ENCODE results near the gene DDX31. TPM values are rescaled to one million over a fixed set of nuclear protein-coding genes. Genes with fewer than 3 reads are reported as not detected.
A peak's percentile ranks its signal among the peaks of the same experiment; 100 is the strongest.

Gene DDX31
- total and polyA plus RNA-seq, 9 of the 15 experiments (the other 6 are each of a cell fraction or from before 2014, with no cell fraction given): 11.9 to 24.6 (median 22.2) TPM

GRCh38 chr9:132681561-132681960 is 11.8 kb upstream of the DDX31 start (continued):
- TF ChIP-seq RERE (CRISPR knock-in tag; IDR thresholded peaks at IDR 0.05; ENCODE audit: borderline replicate concordance) (no peak), OTX1 (CRISPR knock-in tag; IDR thresholded peaks at IDR 0.05) (no peak), CBX3 (IDR thresholded peaks at IDR 0.05; ENCODE audit: borderline replicate concordance in 1 of 2, low read length in 2 of 2) (no peak)

- H3K9me3 ChIP-seq (replicated peaks; ENCODE audit: control insufficient read depth, insufficient read depth, low read depth, low read length): no peaks in the 10 kb centered on the region
- TSS peak; percentile 9 for BruUV-seq (replicated peaks)
- ChIA-PET CTCF (ENCODE audit: low intra/inter-chr PET ratio) (no interaction called here), POLR2A (interaction anchor here (0.6 to 2.2 kb wide), 5 partner anchors 8 to 12 kb away, joined by 3 to 11 read pairs (median 4); partner anchors contain the start of genes DDX31 and GTF3C4)
- H3K79me2 ChIP-seq (ENCODE audit: control insufficient read depth, insufficient read depth, low read length): peaks cover 92% of the 10 kb centered on the region
- no peak overlapping the region for H3K4me3 ChIP-seq
- no peaks in the 10 kb centered on the region for H3K4me1 ChIP-seq (replicated peaks in 1 of 2; ENCODE audit: control insufficient read depth in 2 of 2, insufficient read depth in 2 of 2, low read length in 2 of 2)
- DNase-seq (ENCODE audit: extremely low read depth in 1 of 4, low spot score in 3 of 4) (no peak), FAIRE-seq (no peak), ATAC-seq (no peak)
- no peak overlapping the region for H3K9ac ChIP-seq (ENCODE audit: insufficient read depth in 1 of 2, low read depth in 2 of 2, low read length in 2 of 2)
- H3K9me1 ChIP-seq (ENCODE audit: control insufficient read depth, insufficient read depth, low read length): no peaks in the 10 kb centered on the region
- H4K20me1 ChIP-seq (replicated peaks; ENCODE audit: control insufficient read depth, insufficient read depth, low read length): peaks cover 9% of the 10 kb centered on the region; the same call in 1 of the 2 replicates
- no peak overlapping the region for H2AFZ ChIP-seq (ENCODE audit: low read depth, low read length)
- WGBS (ENCODE audit: insufficient coverage, low coverage, missing lambda C conversion rate): 93% methylated on average over 3 of the region's 3 CpGs
- in situ Hi-C loops (cut with MboI): no loop called here
- no peaks in the 10 kb centered on the region for H3K27me3 ChIP-seq (ENCODE audit: control insufficient read depth in 2 of 2, insufficient read depth in 2 of 2, low read length in 2 of 2)
- H3K4me2 ChIP-seq (ENCODE audit: insufficient read depth, low read length): no peak overlapping the region
- intact Hi-C loops (cut with micrococcal nuclease): no loop called here
- peaks cover 82% of the 10 kb centered on the region for H3K36me3 ChIP-seq (ENCODE audit: control insufficient read depth, insufficient read depth, low read length)
- H3K27ac ChIP-seq (ENCODE audit: extremely low read depth, low read depth, low read length): no peak overlapping the region
- no peak for TF ChIP-seq CLOCK (CRISPR knock-in tag; IDR thresholded peaks at IDR 0.05; ENCODE audit: borderline replicate concordance)
- no peak for TF ChIP-seq GABPA (tag; conservative IDR thresholded peaks at IDR 0.05; ENCODE audit: low read depth)
- no peak for TF ChIP-seq ZNF444 (CRISPR knock-in tag; IDR thresholded peaks at IDR 0.05)
These were observed 10.3 kb upstream of the DDX31 start for GRCh38 chr9:132679946-132680625.
